Measurements from ENCODE around the gene ARSD. TPM values are rescaled to one million over a fixed set of nuclear protein-coding genes. Genes with fewer than 3 reads are reported as not detected.

ARSD gene
- total and polyA plus RNA-seq, 4 donors: 10.8 to 55.4 (median 34.1) TPM

DNA sequence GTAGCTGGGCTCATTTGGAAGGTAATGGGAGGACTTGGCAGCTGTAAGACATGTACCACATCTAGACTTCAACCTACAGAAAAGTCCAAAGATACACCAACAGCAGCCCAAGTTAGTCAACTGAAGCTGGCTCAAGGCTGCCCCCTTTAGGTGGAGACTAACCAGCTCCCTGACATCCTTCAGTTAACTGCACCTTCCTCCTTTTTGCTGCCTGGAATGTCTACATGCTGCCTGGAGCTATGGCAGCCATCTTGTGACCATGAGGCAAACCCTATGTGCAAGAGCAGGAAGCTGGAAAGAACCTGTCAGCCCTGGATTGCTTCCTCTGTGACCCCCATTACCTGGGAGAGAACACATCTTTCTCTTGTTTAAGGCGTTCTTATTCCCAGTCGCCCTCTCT lies 25.8 kb downstream of the ARSD start:
- Histone ChIP-seq H3K9me3 (ENCODE audit: control insufficient read depth in 4 of 4, insufficient read depth in 3 of 4, low read length in 3 of 4) (peaks cover 0 to 16% (median 5%) of the 10 kb centered on the region in 4 donors), H3K4me3 (no peak overlapping the region), H3K27me3 (ENCODE audit: control insufficient read depth in 3 of 3, insufficient read depth in 3 of 3, low read length in 2 of 3) (peaks cover 0 to 6% (median 0%) of the 10 kb centered on the region in 3 donors), H3K9ac (ENCODE audit: insufficient read depth in 1 of 2, low read length in 2 of 2) (no peak overlapping the region), H3K4me1 (ENCODE audit: control insufficient read depth in 5 of 5, insufficient read depth in 5 of 5, low read length in 5 of 5) (peaks cover 0 to 4% (median 2%) of the 10 kb centered on the region in 5 donors), H3K27ac (ENCODE audit: low read depth in 1 of 2, low read length in 1 of 2) (no peak overlapping the region), H3K36me3 (ENCODE audit: control insufficient read depth in 4 of 4, insufficient read depth in 4 of 4, low read length in 4 of 4) (peaks cover 2 to 9% (median 5%) of the 10 kb centered on the region in 4 donors)
- DNase-seq (no peak), ATAC-seq (ENCODE audit: insufficient read depth, low FRiP score) (no peak)
- WGBS, 2 donors: 98 to 100% methylated on average over 2 of the region's 2 CpGs
- no peak for TF ChIP-seq CTCF (IDR thresholded peaks at IDR 0.05; ENCODE audit: control extremely low read depth, extremely low read depth)

- ATAC-seq (ENCODE audit: insufficient read depth, low FRiP score) (no peak), DNase-seq (no peak)
- Histone ChIP-seq H3K27ac (ENCODE audit: low read depth in 1 of 2, low read length in 1 of 2) (no peak overlapping the region), H3K4me3 (no peak overlapping the region), H3K9me3 (ENCODE audit: control insufficient read depth in 4 of 4, insufficient read depth in 3 of 4, low read length in 3 of 4) (peaks cover 0 to 16% (median 5%) of the 10 kb centered on the region in 4 donors), H3K36me3 (ENCODE audit: control insufficient read depth in 4 of 4, insufficient read depth in 4 of 4, low read length in 4 of 4) (peaks cover 2 to 9% (median 5%) of the 10 kb centered on the region in 4 donors), H3K27me3 (ENCODE audit: control insufficient read depth in 3 of 3, insufficient read depth in 3 of 3, low read length in 2 of 3) (peaks cover 0 to 6% (median 0%) of the 10 kb centered on the region in 3 donors), H3K9ac (ENCODE audit: insufficient read depth in 1 of 2, low read length in 2 of 2) (no peak overlapping the region), H3K4me1 (ENCODE audit: control insufficient read depth in 5 of 5, insufficient read depth in 5 of 5, low read length in 5 of 5) (peaks cover 0 to 9% (median 3%) of the 10 kb centered on the region in 5 donors)
- WGBS, 2 donors: 95 to 100% methylated on average over 1 of the region's 1 CpG
- TF ChIP-seq CTCF (IDR thresholded peaks at IDR 0.05; ENCODE audit: control extremely low read depth, extremely low read depth): no peak
Observed at GRCh38 chrX:2902841-2903240, 26.3 kb downstream of the ARSD start.

GRCh38 chrX:2901367-2902036 lies 27.6 kb downstream of the ARSD start:
- ATAC-seq (ENCODE audit: insufficient read depth, low FRiP score): no peak
- H3K36me3 ChIP-seq (ENCODE audit: control insufficient read depth in 4 of 4, insufficient read depth in 4 of 4, low read length in 4 of 4): peaks cover 0 to 4% (median 0%) of the 10 kb centered on the region in 4 donors
- H3K9me3 ChIP-seq (ENCODE audit: control insufficient read depth in 4 of 4, insufficient read depth in 3 of 4, low read length in 3 of 4): peaks cover 0 to 16% (median 5%) of the 10 kb centered on the region in 4 donors
- no peak overlapping the region for H3K27ac ChIP-seq (ENCODE audit: low read depth in 1 of 2, low read length in 1 of 2)
- WGBS, 2 donors: 90 to 93% methylated on average over 9 of the region's 9 CpGs
- H3K9ac ChIP-seq (ENCODE audit: insufficient read depth in 1 of 2, low read length in 2 of 2): no peak overlapping the region
- H3K4me3 ChIP-seq: no peak overlapping the region
- no peak for TF ChIP-seq CTCF (IDR thresholded peaks at IDR 0.05; ENCODE audit: control extremely low read depth, extremely low read depth)
- DNase-seq: no peak
- peaks cover 0 to 2% (median 0%) of the 10 kb centered on the region in 3 donors for H3K27me3 ChIP-seq (ENCODE audit: control insufficient read depth in 3 of 3, insufficient read depth in 3 of 3, low read length in 2 of 3)
- peaks cover 0 to 14% (median 3%) of the 10 kb centered on the region in 5 donors for H3K4me1 ChIP-seq (ENCODE audit: control insufficient read depth in 5 of 5, insufficient read depth in 5 of 5, low read length in 5 of 5)
